Raji (cell line): ENCODE data around the gene CELF2.

Experiments used
- POLR2A ChIP-seq: IDR thresholded peaks from 2 replicates; pipeline ENCODE4 v1.6.1; 2011; ENCODE audit warnings: low read depth, low read length, control low read depth; ENCODE audit not compliant: insufficient read depth

The CELF2 gene

GRCh38 chr10:11324761-11325321 is 307.2 kb downstream of the CELF2 start:
- no peak for TF ChIP-seq POLR2A

GRCh38 chr10:11325817-11326216 is 308.1 kb downstream of the CELF2 start:
- TF ChIP-seq POLR2A, result no peak

GRCh38 chr10:11326241-11326640 is 308.6 kb downstream of the CELF2 start:
- no peak for TF ChIP-seq POLR2A

GRCh38 chr10:11326913-11327616 is 309.4 kb downstream of the CELF2 start:
- no peak for TF ChIP-seq POLR2A

- TF ChIP-seq POLR2A, result no peak
Measured at GRCh38 chr10:11328264-11329061, 310.8 kb downstream of the CELF2 start.

GRCh38 chr10:11329062-11329673 is 311.5 kb downstream of the CELF2 start:
- no peak for TF ChIP-seq POLR2A

GRCh38 chr10:11330383-11331045 is 312.8 kb downstream of the CELF2 start:
- no peak for TF ChIP-seq POLR2A

GRCh38 chr10:11331046-11331577 is 313.4 kb downstream of the CELF2 start:
- no peak for TF ChIP-seq POLR2A

- no peak for TF ChIP-seq POLR2A
Measured at GRCh38 chr10:11331726-11332125, 314.1 kb downstream of the CELF2 start.

GRCh38 chr10:11332846-11333245 is 315.2 kb downstream of the CELF2 start:
- no peak for TF ChIP-seq POLR2A

- no peak for TF ChIP-seq POLR2A
Measured at GRCh38 chr10:11334436-11334835, 316.8 kb downstream of the CELF2 start.

- TF ChIP-seq POLR2A, result no peak
Measured at GRCh38 chr10:11335167-11335652, 317.5 kb downstream of the CELF2 start.

- TF ChIP-seq POLR2A, result no peak
Measured at GRCh38 chr10:11335881-11336430, 318.3 kb downstream of the CELF2 start.

GRCh38 chr10:11336722-11337162 is 319.1 kb downstream of the CELF2 start:
- no peak for TF ChIP-seq POLR2A

GRCh38 chr10:11337516-11337915 is 319.8 kb downstream of the CELF2 start:
- TF ChIP-seq POLR2A, result no peak
